Fibroblast of lung (primary cell): ENCODE measurements around the gene SF1. TPM values are rescaled to one million over a fixed set of nuclear protein-coding genes. Genes with fewer than 3 reads are reported as not detected.

Source experiments
- DNase-seq, 2 donors: peaks; one replicate each; pipeline versions ENCODE4 v3.0.0 to v3.0.0-alpha.2; 2010; ENCODE audit warnings: low read depth in 2 of 2
- H2AFZ ChIP-seq: 2 replicates; pipeline ENCODE4 v1.5.1; 2012; ENCODE audit warnings: low read length, control low read depth, inconsistent platforms
- H3K27ac ChIP-seq: 2 replicates; pipeline ENCODE4 v1.5.1; 2011; ENCODE audit warnings: low read length, control low read depth; ENCODE audit not compliant: insufficient read depth
- H3K27me3 ChIP-seq: 2 replicates; pipeline ENCODE4 v1.5.1; 2011; ENCODE audit warnings: mild to moderate bottlenecking, low read length; ENCODE audit not compliant: control insufficient read depth, insufficient read depth
- H3K36me3 ChIP-seq: 2 replicates; pipeline ENCODE4 v1.5.1; 2011; ENCODE audit warnings: low read length; ENCODE audit not compliant: control insufficient read depth, insufficient read depth
- H3K4me1 ChIP-seq: 2 replicates; pipeline ENCODE4 v1.5.1; 2011; ENCODE audit warnings: low read length; ENCODE audit not compliant: control insufficient read depth, insufficient read depth; ENCODE audit errors: extremely low read depth
- H3K4me2 ChIP-seq: 2 replicates; pipeline ENCODE4 v1.5.1; 2011; ENCODE audit warnings: low read length, control low read depth; ENCODE audit not compliant: insufficient read depth; ENCODE audit errors: extremely low read depth
- H3K4me3 ChIP-seq, 4 experiments: fragments of 200-600 bp in 1 of 4; sonication (generic) in 1 of 4; replicated peaks in 1 of 4; 2 replicates each; pipeline ENCODE4 v1.5.1; 2011 to 2016; ENCODE audit warnings: low read length in 4 of 4, low read depth in 3 of 4, mild to moderate bottlenecking in 3 of 4, control low read depth in 2 of 4, inconsistent platforms in 1 of 4, mixed read lengths in 1 of 4; ENCODE audit not compliant: insufficient read depth in 1 of 4; ENCODE audit errors: control extremely low read depth in 1 of 4
- H3K79me2 ChIP-seq: 2 replicates; pipeline ENCODE4 v1.5.1; 2012; ENCODE audit warnings: mild to moderate bottlenecking, low read length, inconsistent platforms; ENCODE audit not compliant: control insufficient read depth, insufficient read depth
- H3K9ac ChIP-seq: 2 replicates; pipeline ENCODE4 v1.5.1; 2011; ENCODE audit warnings: mild to moderate bottlenecking, low read length, control low read depth; ENCODE audit not compliant: insufficient read depth
- H3K9me3 ChIP-seq: 2 replicates; pipeline ENCODE4 v1.5.1; 2012; ENCODE audit warnings: low read depth, low read length; ENCODE audit not compliant: control insufficient read depth, insufficient read depth
- H4K20me1 ChIP-seq: 2 replicates; pipeline ENCODE4 v1.5.1; 2011; ENCODE audit warnings: low read length; ENCODE audit not compliant: control insufficient read depth, insufficient read depth; ENCODE audit errors: extremely low read depth
- CTCF ChIP-seq, 2 donors: IDR thresholded peaks in 1 of 2; conservative IDR thresholded peaks in 1 of 2; 1 replicate in 1 of 2; 2 replicates in 1 of 2; pipeline ENCODE4 v1.5.1; 2011 to 2012; ENCODE audit warnings: low read length in 2 of 2, control low read depth in 1 of 2, inconsistent platforms in 1 of 2, low read depth in 1 of 2, mild to moderate bottlenecking in 1 of 2
- EZH2 ChIP-seq: IDR thresholded peaks from 2 replicates; pipeline ENCODE4 v1.5.1; 2012; ENCODE audit warnings: low read length, control low read depth, mild to moderate bottlenecking; ENCODE audit errors: missing control alignments
- polyA plus RNA-seq, 2 donors: library from polyadenylated mRNA; depleted of rRNA in 1 of 2; stranded (reverse) in 1 of 2; unstranded in 1 of 2; fragments of >200 nt; gene quantifications; 2 replicates each; pipeline ENCODE4 v1.2.1, GENCODE V29; 2011 to 2012; ENCODE audit warnings: missing spikeins in 1 of 2
- total RNA-seq: library from RNA; depleted of rRNA; stranded (reverse); fragments of >200 nt; gene quantifications from 2 replicates; pipeline ENCODE4 v1.2.1, GENCODE V29; 2014

SF1 gene
- total and polyA plus RNA-seq, 2 donors (not counting 1 experiment from before 2014, with no cell fraction given) = 78.9 to 105 TPM

DNA sequence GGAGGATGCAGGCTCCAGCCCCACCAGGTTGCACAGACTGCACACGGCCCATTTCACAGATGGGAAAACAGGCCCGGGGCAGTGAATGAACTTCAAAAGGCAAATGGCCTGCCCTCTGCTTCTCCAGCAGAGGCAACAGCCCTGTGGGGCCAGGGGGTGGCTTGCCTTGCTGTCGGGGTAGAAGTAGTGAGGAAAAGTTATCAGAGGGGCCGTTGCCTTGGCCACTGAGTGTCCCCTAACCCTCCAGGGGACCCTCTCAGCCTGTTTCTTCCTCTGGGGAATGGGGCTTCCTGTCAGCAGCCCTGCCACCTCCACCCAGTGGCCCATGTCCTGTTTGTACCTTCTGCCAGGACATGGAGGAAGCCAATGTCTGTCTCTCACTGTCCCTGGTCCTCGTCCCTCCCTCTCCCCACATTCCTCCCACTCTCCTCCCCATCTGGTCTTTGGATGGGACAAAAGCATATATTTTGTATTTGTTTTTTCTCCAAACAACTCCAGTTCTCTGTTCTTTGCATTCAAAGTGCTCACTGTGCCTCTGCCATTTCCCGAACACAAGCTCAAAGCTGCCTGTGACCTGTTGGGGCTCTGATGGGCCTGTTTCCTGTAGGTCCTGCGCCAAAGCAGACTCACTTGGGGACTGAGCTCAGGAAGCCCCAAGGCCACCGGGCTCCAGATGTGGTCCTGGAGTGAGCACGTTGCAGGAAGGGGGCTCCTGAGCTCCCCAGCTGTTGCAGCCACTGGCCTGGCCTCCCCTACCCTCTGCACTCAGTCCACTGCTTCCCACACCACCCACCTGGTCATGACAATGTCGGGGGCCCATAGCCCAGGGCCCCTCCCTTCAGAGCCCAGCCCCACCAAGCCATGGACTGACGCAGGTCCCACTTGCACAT lies 15.2 kb upstream of the SF1 start:
- Histone ChIP-seq H2AFZ (no peak overlapping the region), H3K4me3 (no peak overlapping the region), H3K4me1 (no peaks in the 10 kb centered on the region), H3K4me2 (no peak overlapping the region), H3K79me2 (no peaks in the 10 kb centered on the region), H4K20me1 (no peaks in the 10 kb centered on the region), H3K27me3 (no peaks in the 10 kb centered on the region), H3K9ac (no peak overlapping the region), H3K36me3 (peaks cover 4% of the 10 kb centered on the region), H3K9me3 (no peaks in the 10 kb centered on the region), H3K27ac (no peak overlapping the region)
- no peak for DNase-seq
- TF ChIP-seq CTCF (conservative IDR thresholded peaks at IDR 0.05 in 1 of 2, IDR thresholded peaks at IDR 0.05 in 1 of 2; ENCODE audit: low read depth in 1 of 2, low read length in 2 of 2) = no peak
- no peak for TF ChIP-seq EZH2

- H3K79me2 ChIP-seq = no peaks in the 10 kb centered on the region
- H3K9me3 ChIP-seq = no peaks in the 10 kb centered on the region
- no peak overlapping the region for H3K9ac ChIP-seq
- peaks cover 4% of the 10 kb centered on the region for H3K36me3 ChIP-seq
- TF ChIP-seq EZH2 = no peak
- TF ChIP-seq CTCF (conservative IDR thresholded peaks at IDR 0.05 in 1 of 2, IDR thresholded peaks at IDR 0.05 in 1 of 2; ENCODE audit: low read depth in 1 of 2, low read length in 2 of 2) = no peak
- H3K27me3 ChIP-seq = no peaks in the 10 kb centered on the region
- H3K4me2 ChIP-seq = no peak overlapping the region
- no peaks in the 10 kb centered on the region for H4K20me1 ChIP-seq
- H3K27ac ChIP-seq = no peak overlapping the region
- no peaks in the 10 kb centered on the region for H3K4me1 ChIP-seq
- H2AFZ ChIP-seq = no peak overlapping the region
- no peak for DNase-seq
- H3K4me3 ChIP-seq = no peak overlapping the region
Observed at GRCh38 chr11:64792482-64792881, 14.1 kb upstream of the SF1 start.

GRCh38 chr11:64791781-64792291 lies 13.5 kb upstream of the SF1 start:
- H3K4me1 ChIP-seq = no peaks in the 10 kb centered on the region
- no peaks in the 10 kb centered on the region for H3K9me3 ChIP-seq
- H4K20me1 ChIP-seq = no peaks in the 10 kb centered on the region
- H3K79me2 ChIP-seq = no peaks in the 10 kb centered on the region
- no peak overlapping the region for H3K4me2 ChIP-seq
- no peak overlapping the region for H3K27ac ChIP-seq
- TF ChIP-seq EZH2 (no peak), CTCF (conservative IDR thresholded peaks at IDR 0.05 in 1 of 2, IDR thresholded peaks at IDR 0.05 in 1 of 2; ENCODE audit: low read depth in 1 of 2, low read length in 2 of 2) (no peak)
- H3K9ac ChIP-seq = no peak overlapping the region
- H3K36me3 ChIP-seq = peaks cover 2% of the 10 kb centered on the region
- DNase-seq = no peak
- H2AFZ ChIP-seq = no peak overlapping the region
- no peaks in the 10 kb centered on the region for H3K27me3 ChIP-seq
- no peak overlapping the region for H3K4me3 ChIP-seq
